SK-N-SH treated with all-trans-retinoic acid at 6 μM for 48 hours (cell line): ENCODE results near the gene POT1.

Experiments used
- GLIS3 ChIP-seq: fragments of 250-450 bp; sonication (Bioruptor Pico); IDR thresholded peaks from 2 replicates; pipeline ENCODE4 v1.5.0; 2020; ENCODE audit warnings: mild to moderate bottlenecking, moderate library complexity
- ISL1 ChIP-seq: fragments of 250-450 bp; sonication (Bioruptor Pico); IDR thresholded peaks from 2 replicates; pipeline ENCODE4 v2.1.2; 2022; ENCODE audit warnings: mild to moderate bottlenecking, moderate library complexity
- OSR1 ChIP-seq: fragments of 250-450 bp; sonication (Bioruptor Pico); IDR thresholded peaks from 2 replicates; pipeline ENCODE4 v1.8.0; 2022; ENCODE audit warnings: moderate library complexity, mild to moderate bottlenecking, inconsistent platforms
- PPARA ChIP-seq: fragments of 250-450 bp; sonication (Bioruptor Pico); IDR thresholded peaks from 2 replicates; pipeline ENCODE4 v1.5.0; 2020; ENCODE audit warnings: mild to moderate bottlenecking, borderline replicate concordance
- RARB ChIP-seq: fragments of 250-450 bp; sonication (Bioruptor Pico); IDR thresholded peaks from 2 replicates; pipeline ENCODE4 v1.8.0; 2021; ENCODE audit warnings: mild to moderate bottlenecking, moderate library complexity
- TCF4 ChIP-seq: fragments of 250-450 bp; sonication (Bioruptor Pico); IDR thresholded peaks from 2 replicates; pipeline ENCODE4 v1.8.0; 2021; ENCODE audit warnings: mild to moderate bottlenecking, moderate library complexity, borderline replicate concordance
- ZFP30 ChIP-seq: fragments of 450-650 bp; formaldehyde crosslinking; IDR thresholded peaks from 2 replicates; pipeline ENCODE4 v1.5.0; 2022; ENCODE audit warnings: mild to moderate bottlenecking, moderate library complexity
- ZNF565 ChIP-seq: fragments of 450-650 bp; formaldehyde crosslinking; conservative IDR thresholded peaks from 2 replicates; pipeline ENCODE4 v1.5.0; 2020; ENCODE audit warnings: low read depth, mild to moderate bottlenecking, moderate library complexity
- ZNF8 ChIP-seq: fragments of 450-650 bp; formaldehyde crosslinking; IDR thresholded peaks from 2 replicates; pipeline ENCODE4 v1.5.0; 2020; ENCODE audit warnings: mild to moderate bottlenecking, moderate library complexity
- TF ChIP-seq, protein P1 (sequence below): fragments of 250-450 bp; sonication (Bioruptor Pico); IDR thresholded peaks from 2 replicates; pipeline ENCODE4 v1.5.1; 2021; ENCODE audit warnings: mild to moderate bottlenecking, moderate library complexity
- TF ChIP-seq, protein P2 (sequence below): fragments of 250-450 bp; sonication (Bioruptor Pico); IDR thresholded peaks from 2 replicates; pipeline ENCODE4 v1.5.0; 2020; ENCODE audit warnings: mild to moderate bottlenecking, moderate library complexity
- TF ChIP-seq, protein P3 (sequence below): fragments of 250-450 bp; sonication (Bioruptor Pico); IDR thresholded peaks from 2 replicates; pipeline ENCODE4 v1.5.1; 2020; ENCODE audit warnings: low read depth, mild to moderate bottlenecking, moderate library complexity

DNA sequence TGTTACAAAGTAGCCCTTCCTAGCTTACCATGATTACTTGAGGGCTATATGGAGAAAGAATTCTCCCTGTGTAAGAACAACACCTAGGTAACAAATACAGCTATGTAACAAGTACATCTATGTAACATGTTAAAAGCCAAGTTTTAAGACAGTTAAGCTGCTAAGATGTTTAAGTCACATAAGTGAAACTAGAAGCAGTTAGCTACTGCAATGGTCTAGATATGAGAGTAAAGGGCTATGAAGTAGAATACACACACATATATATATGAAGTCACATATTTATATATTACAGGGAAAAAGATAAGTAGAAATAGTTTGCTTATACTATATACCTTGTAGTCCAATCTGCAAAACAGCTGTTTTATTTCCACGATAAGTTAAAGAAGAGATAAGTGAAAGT lies 14.4 kb downstream of the POT1 start:
- TF ChIP-seq TCF4 (CRISPR knock-in tag), result no peak
- TF ChIP-seq ISL1, result no peak
- TF ChIP-seq GLIS3 (CRISPR knock-in tag), result no peak
- no peak for TF ChIP-seq OSR1
- TF ChIP-seq, protein P1, sequence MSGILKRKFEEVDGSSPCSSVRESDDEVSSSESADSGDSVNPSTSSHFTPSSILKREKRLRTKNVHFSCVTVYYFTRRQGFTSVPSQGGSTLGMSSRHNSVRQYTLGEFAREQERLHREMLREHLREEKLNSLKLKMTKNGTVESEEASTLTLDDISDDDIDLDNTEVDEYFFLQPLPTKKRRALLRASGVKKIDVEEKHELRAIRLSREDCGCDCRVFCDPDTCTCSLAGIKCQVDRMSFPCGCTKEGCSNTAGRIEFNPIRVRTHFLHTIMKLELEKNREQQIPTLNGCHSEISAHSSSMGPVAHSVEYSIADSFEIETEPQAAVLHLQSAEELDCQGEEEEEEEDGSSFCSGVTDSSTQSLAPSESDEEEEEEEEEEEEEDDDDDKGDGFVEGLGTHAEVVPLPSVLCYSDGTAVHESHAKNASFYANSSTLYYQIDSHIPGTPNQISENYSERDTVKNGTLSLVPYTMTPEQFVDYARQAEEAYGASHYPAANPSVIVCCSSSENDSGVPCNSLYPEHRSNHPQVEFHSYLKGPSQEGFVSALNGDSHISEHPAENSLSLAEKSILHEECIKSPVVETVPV (CRISPR knock-in tag), result no peak
- TF ChIP-seq PPARA (CRISPR knock-in tag), result no peak
- no peak for TF ChIP-seq RARB (CRISPR knock-in tag)
- TF ChIP-seq ZFP30, result no peak
- TF ChIP-seq, protein P2, sequence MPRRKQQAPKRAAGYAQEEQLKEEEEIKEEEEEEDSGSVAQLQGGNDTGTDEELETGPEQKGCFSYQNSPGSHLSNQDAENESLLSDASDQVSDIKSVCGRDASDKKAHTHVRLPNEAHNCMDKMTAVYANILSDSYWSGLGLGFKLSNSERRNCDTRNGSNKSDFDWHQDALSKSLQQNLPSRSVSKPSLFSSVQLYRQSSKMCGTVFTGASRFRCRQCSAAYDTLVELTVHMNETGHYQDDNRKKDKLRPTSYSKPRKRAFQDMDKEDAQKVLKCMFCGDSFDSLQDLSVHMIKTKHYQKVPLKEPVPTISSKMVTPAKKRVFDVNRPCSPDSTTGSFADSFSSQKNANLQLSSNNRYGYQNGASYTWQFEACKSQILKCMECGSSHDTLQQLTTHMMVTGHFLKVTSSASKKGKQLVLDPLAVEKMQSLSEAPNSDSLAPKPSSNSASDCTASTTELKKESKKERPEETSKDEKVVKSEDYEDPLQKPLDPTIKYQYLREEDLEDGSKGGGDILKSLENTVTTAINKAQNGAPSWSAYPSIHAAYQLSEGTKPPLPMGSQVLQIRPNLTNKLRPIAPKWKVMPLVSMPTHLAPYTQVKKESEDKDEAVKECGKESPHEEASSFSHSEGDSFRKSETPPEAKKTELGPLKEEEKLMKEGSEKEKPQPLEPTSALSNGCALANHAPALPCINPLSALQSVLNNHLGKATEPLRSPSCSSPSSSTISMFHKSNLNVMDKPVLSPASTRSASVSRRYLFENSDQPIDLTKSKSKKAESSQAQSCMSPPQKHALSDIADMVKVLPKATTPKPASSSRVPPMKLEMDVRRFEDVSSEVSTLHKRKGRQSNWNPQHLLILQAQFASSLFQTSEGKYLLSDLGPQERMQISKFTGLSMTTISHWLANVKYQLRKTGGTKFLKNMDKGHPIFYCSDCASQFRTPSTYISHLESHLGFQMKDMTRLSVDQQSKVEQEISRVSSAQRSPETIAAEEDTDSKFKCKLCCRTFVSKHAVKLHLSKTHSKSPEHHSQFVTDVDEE (CRISPR knock-in tag), result no peak
- TF ChIP-seq, protein P3, sequence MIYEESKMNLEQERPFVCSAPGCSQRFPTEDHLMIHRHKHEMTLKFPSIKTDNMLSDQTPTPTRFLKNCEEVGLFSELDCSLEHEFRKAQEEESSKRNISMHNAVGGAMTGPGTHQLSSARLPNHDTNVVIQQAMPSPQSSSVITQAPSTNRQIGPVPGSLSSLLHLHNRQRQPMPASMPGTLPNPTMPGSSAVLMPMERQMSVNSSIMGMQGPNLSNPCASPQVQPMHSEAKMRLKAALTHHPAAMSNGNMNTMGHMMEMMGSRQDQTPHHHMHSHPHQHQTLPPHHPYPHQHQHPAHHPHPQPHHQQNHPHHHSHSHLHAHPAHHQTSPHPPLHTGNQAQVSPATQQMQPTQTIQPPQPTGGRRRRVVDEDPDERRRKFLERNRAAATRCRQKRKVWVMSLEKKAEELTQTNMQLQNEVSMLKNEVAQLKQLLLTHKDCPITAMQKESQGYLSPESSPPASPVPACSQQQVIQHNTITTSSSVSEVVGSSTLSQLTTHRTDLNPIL, result no peak
- TF ChIP-seq ZNF8 (CRISPR knock-in tag), result no peak
- TF ChIP-seq ZNF565 (CRISPR knock-in tag), result no peak
